GM12878 (cell line): ENCODE results near the gene DTX1.

Source experiments
- CEBPZ ChIP-seq: fragments of 150-350 bp; IDR thresholded peaks from 2 replicates; pipeline ENCODE4 v1.6.1; 2016; ENCODE audit warnings: low read depth, low read length
- CTCF ChIP-seq, 3 experiments: IDR thresholded peaks in 2 of 3; conservative IDR thresholded peaks in 1 of 3; 2 replicates each; pipeline ENCODE4 v1.5.1; 2011; ENCODE audit warnings: low read depth in 3 of 3, low read length in 3 of 3, mild to moderate bottlenecking in 3 of 3, control low read depth in 2 of 3, moderate library complexity in 2 of 3, inconsistent platforms in 1 of 3, mixed read lengths in 1 of 3; ENCODE audit not compliant: control insufficient read depth in 2 of 3, insufficient read depth in 1 of 3; ENCODE audit errors: extremely low read depth in 1 of 3
- E2F8 ChIP-seq: fragments of 450-650 bp; IDR thresholded peaks from 2 replicates; pipeline ENCODE4 v1.6.1; 2018; ENCODE audit warnings: mild to moderate bottlenecking, low read depth, moderate library complexity; ENCODE audit not compliant: partially characterized antibody
- EZH2 ChIP-seq: IDR thresholded peaks from 2 replicates; pipeline ENCODE4 v1.6.1; 2012; ENCODE audit warnings: low read depth, mild to moderate bottlenecking, control low read depth, inconsistent platforms, low read length, borderline replicate concordance; ENCODE audit not compliant: control insufficient read depth
- HDGF ChIP-seq: fragments of 450-650 bp; IDR thresholded peaks from 2 replicates; pipeline ENCODE4 v1.6.1; 2016; ENCODE audit warnings: antibody characterized with exemption
- NFIC ChIP-seq: IDR thresholded peaks from 2 replicates; pipeline ENCODE4 v1.6.1; 2012; ENCODE audit warnings: low read depth, mild to moderate bottlenecking, inconsistent platforms, low read length, moderate library complexity
- NFYB ChIP-seq: IDR thresholded peaks from 2 replicates; pipeline ENCODE4 v1.6.1; 2011; ENCODE audit warnings: low read depth, mild to moderate bottlenecking, low read length, improper control_type of control experiment, moderate library complexity; ENCODE audit not compliant: insufficient read depth
- POLR2AphosphoS5 ChIP-seq: IDR thresholded peaks from 2 replicates; pipeline ENCODE4 v1.6.1; 2011; ENCODE audit warnings: mild to moderate bottlenecking, low read length, inconsistent platforms

- TF ChIP-seq CTCF (IDR thresholded peaks at IDR 0.05 in 2 of 3, conservative IDR thresholded peaks at IDR 0.05 in 1 of 3; ENCODE audit: control insufficient read depth in 2 of 3, extremely low read depth in 1 of 3, insufficient read depth in 1 of 3, low read depth in 3 of 3, low read length in 3 of 3), result no peak
- no peak for TF ChIP-seq HDGF
- no peak for TF ChIP-seq EZH2
- TF ChIP-seq E2F8, result no peak
- no peak for TF ChIP-seq CEBPZ
- TF ChIP-seq NFIC, result no peak
- no peak for TF ChIP-seq POLR2AphosphoS5
- no peak for TF ChIP-seq NFYB
Measured at GRCh38 chr12:113144806-113145205, 88.3 kb downstream of the DTX1 start.
